ENCODE measurements around the gene EPB42. TPM values are rescaled to one million over a fixed set of nuclear protein-coding genes. Genes with fewer than 3 reads are reported as not detected.

Gene EPB42
- polyA plus RNA-seq, 1 donor (not counting 4 experiments of a cell fraction or from before 2014, with no cell fraction given): not detected

GRCh38 chr15:43238671-43239131, 17.9 kb upstream of the EPB42 start:
- TF ChIP-seq, protein P1, sequence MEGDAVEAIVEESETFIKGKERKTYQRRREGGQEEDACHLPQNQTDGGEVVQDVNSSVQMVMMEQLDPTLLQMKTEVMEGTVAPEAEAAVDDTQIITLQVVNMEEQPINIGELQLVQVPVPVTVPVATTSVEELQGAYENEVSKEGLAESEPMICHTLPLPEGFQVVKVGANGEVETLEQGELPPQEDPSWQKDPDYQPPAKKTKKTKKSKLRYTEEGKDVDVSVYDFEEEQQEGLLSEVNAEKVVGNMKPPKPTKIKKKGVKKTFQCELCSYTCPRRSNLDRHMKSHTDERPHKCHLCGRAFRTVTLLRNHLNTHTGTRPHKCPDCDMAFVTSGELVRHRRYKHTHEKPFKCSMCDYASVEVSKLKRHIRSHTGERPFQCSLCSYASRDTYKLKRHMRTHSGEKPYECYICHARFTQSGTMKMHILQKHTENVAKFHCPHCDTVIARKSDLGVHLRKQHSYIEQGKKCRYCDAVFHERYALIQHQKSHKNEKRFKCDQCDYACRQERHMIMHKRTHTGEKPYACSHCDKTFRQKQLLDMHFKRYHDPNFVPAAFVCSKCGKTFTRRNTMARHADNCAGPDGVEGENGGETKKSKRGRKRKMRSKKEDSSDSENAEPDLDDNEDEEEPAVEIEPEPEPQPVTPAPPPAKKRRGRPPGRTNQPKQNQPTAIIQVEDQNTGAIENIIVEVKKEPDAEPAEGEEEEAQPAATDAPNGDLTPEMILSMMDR (optimal IDR thresholded peaks at IDR 0.05 in 1 of 3, IDR thresholded peaks at IDR 0.05 in 1 of 3, conservative IDR thresholded peaks at IDR 0.05 in 1 of 3; ENCODE audit: extremely low read depth in 1 of 3, insufficient read depth in 2 of 3, low read length in 3 of 3): no peak
- no peak for TF ChIP-seq EZH2 (IDR thresholded peaks at IDR 0.05; ENCODE audit: low read length)
- H3K4me1 ChIP-seq (ENCODE audit: control insufficient read depth, extremely low read depth, insufficient read depth, low read length): peaks cover 6% of the 10 kb centered on the region
- H3K27me3 ChIP-seq (ENCODE audit: control insufficient read depth, extremely low read depth, insufficient read depth, low read length): peaks cover 4% of the 10 kb centered on the region
- no peak overlapping the region for H2AFZ ChIP-seq (ENCODE audit: control insufficient read depth, low read length)
- H4K20me1 ChIP-seq (ENCODE audit: control insufficient read depth, extremely low read depth, insufficient read depth, low read length): no peaks in the 10 kb centered on the region
- no peaks in the 10 kb centered on the region for H3K79me2 ChIP-seq (ENCODE audit: control insufficient read depth, insufficient read depth, low read length)
- dilution Hi-C loops (cut with MboI; ENCODE audit: extremely low pct_ligation_motif_present, low sequenced_read_pairs): no loop called here
- H3K9ac ChIP-seq (ENCODE audit: control insufficient read depth, extremely low read depth, insufficient read depth, low read length): no peak overlapping the region
- FAIRE-seq: peak; percentile 43
- DNase-seq (ENCODE audit: low read depth, low spot score): no peak
- H3K27ac ChIP-seq (ENCODE audit: control insufficient read depth, insufficient read depth, low read length): no peak overlapping the region
- no peaks in the 10 kb centered on the region for H3K36me3 ChIP-seq (ENCODE audit: control insufficient read depth in 2 of 2, extremely low read depth in 1 of 2, insufficient read depth in 2 of 2, low read length in 2 of 2)
- H3K9me1 ChIP-seq (ENCODE audit: control insufficient read depth, extremely low read depth, insufficient read depth, low read length): no peaks in the 10 kb centered on the region
- H3K4me2 ChIP-seq (ENCODE audit: control insufficient read depth, extremely low read depth, insufficient read depth, low read depth, low read length): no peak overlapping the region
- H3K9me3 ChIP-seq (ENCODE audit: control insufficient read depth, low read depth, low read length): no peaks in the 10 kb centered on the region
- no peak overlapping the region for H3K4me3 ChIP-seq (ENCODE audit: control insufficient read depth in 2 of 3, extremely low read depth in 1 of 3, insufficient read depth in 2 of 3, low read depth in 1 of 3, low read length in 3 of 3)

DNA sequence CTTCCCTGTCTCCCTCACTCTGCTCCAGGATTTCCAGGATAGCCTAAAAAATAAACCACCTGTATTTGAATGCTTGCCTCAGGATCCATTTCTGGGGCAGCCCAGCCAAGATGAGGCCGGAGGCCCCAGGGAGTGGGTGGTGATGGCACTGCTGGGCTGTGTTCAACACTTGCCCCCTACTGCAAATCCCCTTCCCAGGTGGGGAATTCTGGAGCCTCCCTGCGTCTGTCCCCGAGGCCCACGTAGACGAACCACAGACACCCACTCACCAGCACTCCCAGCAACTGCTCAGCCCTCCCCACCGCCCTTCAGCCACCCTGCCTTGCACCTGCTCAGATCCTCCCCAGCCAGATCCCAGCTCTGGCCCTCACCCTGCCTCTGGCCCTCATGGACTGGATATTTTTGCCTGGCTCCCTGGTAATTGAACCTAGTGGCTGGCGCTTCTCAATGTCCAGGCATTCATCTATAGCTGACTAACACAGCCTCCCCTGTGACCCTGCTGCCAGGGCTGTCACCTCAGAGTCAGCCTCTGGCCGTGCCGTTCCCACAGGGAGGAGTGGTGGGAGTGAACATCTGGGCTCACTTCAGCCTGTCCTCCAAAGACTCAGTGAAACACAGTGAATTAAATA, 17.1 kb upstream of the EPB42 start:
- Histone ChIP-seq H2AFZ (ENCODE audit: control insufficient read depth, low read length) (no peak overlapping the region), H3K4me3 (ENCODE audit: control insufficient read depth in 2 of 3, extremely low read depth in 1 of 3, insufficient read depth in 2 of 3, low read depth in 1 of 3, low read length in 3 of 3) (no peak overlapping the region), H3K4me2 (ENCODE audit: control insufficient read depth, extremely low read depth, insufficient read depth, low read depth, low read length) (no peak overlapping the region), H3K4me1 (ENCODE audit: control insufficient read depth, extremely low read depth, insufficient read depth, low read length) (peaks cover 6% of the 10 kb centered on the region), H3K79me2 (ENCODE audit: control insufficient read depth, insufficient read depth, low read length) (no peaks in the 10 kb centered on the region), H3K9me1 (ENCODE audit: control insufficient read depth, extremely low read depth, insufficient read depth, low read length) (no peaks in the 10 kb centered on the region), H4K20me1 (ENCODE audit: control insufficient read depth, extremely low read depth, insufficient read depth, low read length) (no peaks in the 10 kb centered on the region), H3K9ac (ENCODE audit: control insufficient read depth, extremely low read depth, insufficient read depth, low read length) (no peak overlapping the region), H3K27me3 (ENCODE audit: control insufficient read depth, extremely low read depth, insufficient read depth, low read length) (peaks cover 4% of the 10 kb centered on the region), H3K9me3 (ENCODE audit: control insufficient read depth, low read depth, low read length) (no peaks in the 10 kb centered on the region), H3K27ac (ENCODE audit: control insufficient read depth, insufficient read depth, low read length) (no peak overlapping the region), H3K36me3 (ENCODE audit: control insufficient read depth in 2 of 2, extremely low read depth in 1 of 2, insufficient read depth in 2 of 2, low read length in 2 of 2) (no peaks in the 10 kb centered on the region)
- DNase-seq (ENCODE audit: low read depth, low spot score) (no peak), FAIRE-seq (no peak)
- TF ChIP-seq, protein P1 (optimal IDR thresholded peaks at IDR 0.05 in 1 of 3, IDR thresholded peaks at IDR 0.05 in 1 of 3, conservative IDR thresholded peaks at IDR 0.05 in 1 of 3; ENCODE audit: extremely low read depth in 1 of 3, insufficient read depth in 2 of 3, low read length in 3 of 3): no peak
- TF ChIP-seq EZH2 (IDR thresholded peaks at IDR 0.05; ENCODE audit: low read length): no peak
- dilution Hi-C loops (cut with MboI; ENCODE audit: extremely low pct_ligation_motif_present, low sequenced_read_pairs): no loop called here
